ENCODE measurements around the gene AHCTF1. TPM values are rescaled to one million over a fixed set of nuclear protein-coding genes. Genes with fewer than 3 reads are reported as not detected.
"Not testable (repeated sequence)": the region's sequence is repeated elsewhere in the genome, so short reads cannot be mapped to it uniquely, and the experiment has no call there.

AHCTF1 gene
- total RNA-seq, 4 donors from 2014 or later = 26.9 to 38.4 (median 29.5) TPM

- no peak for TF ChIP-seq POLR2A (IDR thresholded peaks at IDR 0.05)
- H3K4me3 ChIP-seq (ENCODE audit: low read depth, poor library complexity, severe bottlenecking) = no peak overlapping the region
- DNase-seq (ENCODE audit: low spot score in 2 of 2) = no peak
- intact Hi-C loops (cut with DNase I; ENCODE audit: low total_unique reads) = no loop called here
- 39 to 44% methylated on average over 6 of the region's 6 CpGs for WGBS, 2 donors
These were observed 95.4 kb downstream of the AHCTF1 start for GRCh38 chr1:246836209-246836966.

DNA sequence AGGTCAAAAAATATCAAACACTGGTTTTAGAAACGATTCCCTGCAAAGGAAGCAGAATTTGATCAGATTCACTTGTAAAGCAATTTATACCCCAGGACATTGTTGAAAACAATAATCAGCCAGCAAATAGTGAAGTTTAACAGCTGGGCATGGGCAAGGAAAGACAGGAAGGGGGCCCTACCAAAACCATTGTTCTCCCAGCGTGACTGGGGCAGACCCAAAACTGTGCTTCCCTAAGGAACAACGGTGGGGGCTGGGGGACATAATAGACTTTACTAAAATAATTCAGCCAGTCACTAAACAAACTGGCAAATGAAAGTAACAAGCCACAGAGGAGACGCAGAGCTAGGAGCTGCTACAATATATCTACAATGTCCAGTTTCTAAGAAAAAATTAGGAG is 100.2 kb downstream of the AHCTF1 start:
- WGBS, 2 donors = 67 to 76% methylated on average over 4 of the region's 4 CpGs
- no peak overlapping the region for H3K4me3 ChIP-seq (ENCODE audit: low read depth, poor library complexity, severe bottlenecking)
- TF ChIP-seq POLR2A (IDR thresholded peaks at IDR 0.05) = no peak
- TF ChIP-seq, protein P1, sequence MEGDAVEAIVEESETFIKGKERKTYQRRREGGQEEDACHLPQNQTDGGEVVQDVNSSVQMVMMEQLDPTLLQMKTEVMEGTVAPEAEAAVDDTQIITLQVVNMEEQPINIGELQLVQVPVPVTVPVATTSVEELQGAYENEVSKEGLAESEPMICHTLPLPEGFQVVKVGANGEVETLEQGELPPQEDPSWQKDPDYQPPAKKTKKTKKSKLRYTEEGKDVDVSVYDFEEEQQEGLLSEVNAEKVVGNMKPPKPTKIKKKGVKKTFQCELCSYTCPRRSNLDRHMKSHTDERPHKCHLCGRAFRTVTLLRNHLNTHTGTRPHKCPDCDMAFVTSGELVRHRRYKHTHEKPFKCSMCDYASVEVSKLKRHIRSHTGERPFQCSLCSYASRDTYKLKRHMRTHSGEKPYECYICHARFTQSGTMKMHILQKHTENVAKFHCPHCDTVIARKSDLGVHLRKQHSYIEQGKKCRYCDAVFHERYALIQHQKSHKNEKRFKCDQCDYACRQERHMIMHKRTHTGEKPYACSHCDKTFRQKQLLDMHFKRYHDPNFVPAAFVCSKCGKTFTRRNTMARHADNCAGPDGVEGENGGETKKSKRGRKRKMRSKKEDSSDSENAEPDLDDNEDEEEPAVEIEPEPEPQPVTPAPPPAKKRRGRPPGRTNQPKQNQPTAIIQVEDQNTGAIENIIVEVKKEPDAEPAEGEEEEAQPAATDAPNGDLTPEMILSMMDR (IDR thresholded peaks at IDR 0.05) = no peak
- intact Hi-C loops (cut with DNase I; ENCODE audit: low total_unique reads) = no loop called here
- DNase-seq (ENCODE audit: low spot score in 2 of 2) = no peak

GRCh38 chr1:246828818-246829217 is 102.9 kb downstream of the AHCTF1 start:
- TF ChIP-seq, protein P1 (IDR thresholded peaks at IDR 0.05) = no peak
- TF ChIP-seq POLR2A (IDR thresholded peaks at IDR 0.05) = no peak
- no peak for DNase-seq (ENCODE audit: low spot score in 2 of 2)
- no peak overlapping the region for H3K4me3 ChIP-seq (ENCODE audit: low read depth, poor library complexity, severe bottlenecking)
- 91 to 92% methylated on average over 4 of the region's 4 CpGs for WGBS, 2 donors
- intact Hi-C loops (cut with DNase I; ENCODE audit: low total_unique reads) = no loop called here

DNA sequence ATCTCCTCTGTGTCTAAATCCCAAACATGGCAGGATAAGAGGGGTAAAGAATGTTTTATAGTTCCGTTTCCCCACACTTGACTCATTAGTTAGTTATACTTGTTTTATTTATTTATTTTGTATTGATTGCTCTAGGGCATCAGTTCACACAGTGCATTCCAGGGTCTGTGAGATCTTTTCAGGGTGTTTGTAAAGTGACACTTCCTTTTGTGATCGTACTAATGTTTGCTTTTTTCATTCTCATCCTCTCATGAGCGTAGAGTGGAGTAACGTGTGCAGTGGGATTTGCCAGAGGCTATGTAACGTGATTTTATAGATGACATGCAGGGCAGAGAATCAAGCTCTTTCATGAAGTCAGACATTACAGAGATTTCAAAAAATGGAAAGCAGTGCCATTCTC is 104.4 kb downstream of the AHCTF1 start:
- WGBS, 2 donors = 50 to 59% methylated on average over 5 of the region's 5 CpGs

DNA sequence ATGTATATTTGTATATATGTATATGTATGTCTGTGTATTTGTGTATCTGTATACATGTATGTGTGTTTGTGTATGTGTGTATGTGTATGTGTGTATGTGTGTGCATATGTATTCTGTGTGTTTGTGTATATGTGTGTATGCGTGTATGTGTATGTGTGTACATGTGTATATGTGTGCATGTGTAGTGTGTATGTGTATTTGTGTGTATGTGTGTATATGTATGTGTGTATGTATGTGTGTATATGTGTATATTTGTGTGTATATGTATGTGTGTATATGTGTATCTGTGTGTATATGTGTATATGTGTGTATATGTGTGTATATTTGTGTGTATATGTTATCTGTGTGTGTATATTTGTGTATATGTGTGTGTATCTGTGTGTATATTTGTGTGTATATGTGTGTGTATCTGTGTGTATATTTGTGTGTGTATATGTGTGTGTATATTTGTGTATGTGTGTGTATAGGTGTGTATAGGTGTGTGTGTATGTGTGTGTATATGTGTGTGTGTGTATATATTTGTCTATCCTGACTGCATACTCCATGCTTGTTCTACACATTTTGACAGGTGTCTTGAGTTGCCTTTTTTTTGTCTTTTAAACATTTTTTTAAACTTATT is 106.1 kb downstream of the AHCTF1 start:
- H3K4me3 ChIP-seq (ENCODE audit: low read depth, poor library complexity, severe bottlenecking) = no peak overlapping the region
- TF ChIP-seq, protein P1 (IDR thresholded peaks at IDR 0.05) = no peak
- no peak for TF ChIP-seq POLR2A (IDR thresholded peaks at IDR 0.05)
- intact Hi-C loops (cut with DNase I; ENCODE audit: low total_unique reads) = no loop called here
- no peak for DNase-seq (ENCODE audit: low spot score in 2 of 2)
- 39 to 94% methylated on average over 1 of the region's 1 CpG for WGBS, 2 donors

More for the DNA sequence above, 104.4 kb downstream of the AHCTF1 start:
- no peak overlapping the region for H3K4me3 ChIP-seq (ENCODE audit: low read depth, poor library complexity, severe bottlenecking)
- DNase-seq (ENCODE audit: low spot score in 2 of 2) = no peak
- TF ChIP-seq POLR2A (IDR thresholded peaks at IDR 0.05) = no peak
- TF ChIP-seq, protein P1 (IDR thresholded peaks at IDR 0.05) = no peak
- intact Hi-C loops (cut with DNase I; ENCODE audit: low total_unique reads) = no loop called here

DNA sequence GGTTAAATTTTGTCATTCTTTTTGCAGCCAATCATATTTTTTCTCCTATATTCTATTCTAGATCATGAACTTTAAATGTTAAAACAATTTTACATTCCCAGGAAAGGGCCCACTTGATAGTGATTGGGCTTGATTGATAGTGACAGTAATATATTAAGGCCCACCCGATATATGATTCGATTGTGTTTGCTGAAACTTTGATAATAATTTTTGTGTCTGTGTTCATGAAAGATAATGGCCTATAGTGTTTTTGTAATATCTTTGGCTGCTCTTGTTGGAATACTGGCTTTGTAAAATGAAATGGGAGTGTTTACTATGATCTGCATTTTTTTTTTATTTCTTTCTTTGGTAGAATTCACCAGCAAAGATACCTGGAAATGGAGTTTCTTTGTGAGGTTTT is 107.2 kb downstream of the AHCTF1 start:
- no peak for DNase-seq (ENCODE audit: low spot score in 2 of 2)
- 80 to 91% methylated on average over 2 of the region's 2 CpGs for WGBS, 2 donors
- H3K4me3 ChIP-seq (ENCODE audit: low read depth, poor library complexity, severe bottlenecking) = no peak overlapping the region
- no peak for TF ChIP-seq POLR2A (IDR thresholded peaks at IDR 0.05)
- TF ChIP-seq, protein P1 (IDR thresholded peaks at IDR 0.05) = no peak
- intact Hi-C loops (cut with DNase I; ENCODE audit: low total_unique reads) = no loop called here

GRCh38 chr1:246822154-246822553 is 109.6 kb downstream of the AHCTF1 start:
- H3K4me3 ChIP-seq (ENCODE audit: low read depth, poor library complexity, severe bottlenecking); DNase-seq (ENCODE audit: low spot score in 2 of 2); intact Hi-C loops (cut with DNase I; ENCODE audit: low total_unique reads): not testable (repeated sequence)
- 89 to 95% methylated on average over 7 of the region's 7 CpGs for WGBS, 2 donors
